ENCODE measurements around the gene MESD.

Gene MESD

DNA sequence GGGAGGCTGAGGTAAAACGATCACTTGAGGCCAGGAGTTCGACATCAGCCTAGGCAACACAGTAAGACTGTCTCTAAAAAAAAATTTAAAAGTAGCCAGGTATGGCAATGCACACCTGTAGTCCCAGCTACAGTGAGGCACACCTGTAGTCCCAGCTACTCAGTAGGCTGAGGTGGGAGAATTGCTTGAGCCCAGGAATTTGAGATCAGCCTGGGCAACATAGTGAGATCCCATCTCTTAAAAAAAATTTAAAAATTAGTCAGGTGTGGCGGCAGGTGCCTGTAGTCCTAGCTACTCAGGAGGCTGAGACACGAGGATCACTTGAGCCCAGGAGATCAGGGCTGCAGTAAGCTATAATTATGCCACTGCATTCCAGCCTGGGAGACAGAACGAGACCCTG is 6.8 kb downstream of the MESD start:
- H3K4me3 ChIP-seq (ENCODE audit: low read length): no peak overlapping the region
- TF ChIP-seq, protein P1, sequence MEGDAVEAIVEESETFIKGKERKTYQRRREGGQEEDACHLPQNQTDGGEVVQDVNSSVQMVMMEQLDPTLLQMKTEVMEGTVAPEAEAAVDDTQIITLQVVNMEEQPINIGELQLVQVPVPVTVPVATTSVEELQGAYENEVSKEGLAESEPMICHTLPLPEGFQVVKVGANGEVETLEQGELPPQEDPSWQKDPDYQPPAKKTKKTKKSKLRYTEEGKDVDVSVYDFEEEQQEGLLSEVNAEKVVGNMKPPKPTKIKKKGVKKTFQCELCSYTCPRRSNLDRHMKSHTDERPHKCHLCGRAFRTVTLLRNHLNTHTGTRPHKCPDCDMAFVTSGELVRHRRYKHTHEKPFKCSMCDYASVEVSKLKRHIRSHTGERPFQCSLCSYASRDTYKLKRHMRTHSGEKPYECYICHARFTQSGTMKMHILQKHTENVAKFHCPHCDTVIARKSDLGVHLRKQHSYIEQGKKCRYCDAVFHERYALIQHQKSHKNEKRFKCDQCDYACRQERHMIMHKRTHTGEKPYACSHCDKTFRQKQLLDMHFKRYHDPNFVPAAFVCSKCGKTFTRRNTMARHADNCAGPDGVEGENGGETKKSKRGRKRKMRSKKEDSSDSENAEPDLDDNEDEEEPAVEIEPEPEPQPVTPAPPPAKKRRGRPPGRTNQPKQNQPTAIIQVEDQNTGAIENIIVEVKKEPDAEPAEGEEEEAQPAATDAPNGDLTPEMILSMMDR (conservative IDR thresholded peaks at IDR 0.05; ENCODE audit: low read length): no peak
- no peak for DNase-seq (ENCODE audit: low read depth)

DNA sequence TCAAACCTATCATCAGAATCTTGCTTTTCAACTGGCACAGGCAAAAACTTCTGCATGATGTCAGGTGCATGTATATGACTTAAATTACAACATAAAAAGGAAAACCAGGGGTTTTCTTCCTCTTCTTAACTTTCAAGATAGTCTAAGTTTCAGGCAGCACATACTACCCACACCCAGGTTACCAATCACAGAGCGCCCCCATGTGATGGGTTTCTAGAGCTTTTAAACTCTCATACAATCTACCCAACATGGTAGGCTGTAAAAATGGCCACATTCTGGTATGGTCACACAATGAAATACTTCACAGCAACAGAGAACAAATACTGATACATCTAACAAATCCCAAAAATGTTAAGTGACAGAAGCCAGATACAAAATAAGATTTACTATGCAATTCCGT is 7.4 kb downstream of the MESD start:
- TF ChIP-seq, protein P1 (conservative IDR thresholded peaks at IDR 0.05; ENCODE audit: low read length): no peak
- no peak for DNase-seq (ENCODE audit: low read depth)
- H3K4me3 ChIP-seq (ENCODE audit: low read length): no peak overlapping the region

DNA sequence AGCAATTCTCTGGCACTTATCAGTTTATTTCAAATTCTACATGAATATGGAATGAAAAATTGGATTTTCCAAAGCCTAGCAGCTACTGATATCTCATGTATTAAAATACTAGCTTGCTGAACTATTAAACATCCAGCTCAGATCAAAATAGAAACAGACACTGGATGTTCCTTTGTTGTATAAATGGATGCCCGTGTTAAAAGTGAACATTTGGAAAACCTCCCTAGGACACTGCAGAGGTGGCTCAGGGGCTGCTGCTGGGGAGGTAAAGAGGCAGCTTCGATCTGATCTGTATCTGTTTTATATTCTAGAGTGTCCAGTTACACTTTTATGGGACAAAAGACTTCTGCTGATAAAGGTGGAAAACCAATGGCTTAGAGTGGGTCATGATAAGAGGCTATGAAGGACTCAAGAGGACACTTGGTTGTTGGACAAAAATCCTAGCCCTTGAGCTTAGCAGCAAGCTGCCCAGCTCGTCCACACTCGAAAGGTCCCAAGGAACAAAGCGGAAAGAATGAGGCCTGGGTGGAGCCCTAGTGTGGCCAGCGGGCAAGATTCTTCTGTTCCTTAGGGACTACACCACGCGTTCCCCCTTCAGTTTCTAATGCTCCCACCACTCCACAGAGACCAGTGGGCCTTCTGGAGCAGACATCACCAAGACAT is 9.9 kb downstream of the MESD start:
- no peak overlapping the region for H3K4me3 ChIP-seq (ENCODE audit: low read length)
- DNase-seq (ENCODE audit: low read depth): no peak
- TF ChIP-seq, protein P1 (conservative IDR thresholded peaks at IDR 0.05; ENCODE audit: low read length): no peak

DNA sequence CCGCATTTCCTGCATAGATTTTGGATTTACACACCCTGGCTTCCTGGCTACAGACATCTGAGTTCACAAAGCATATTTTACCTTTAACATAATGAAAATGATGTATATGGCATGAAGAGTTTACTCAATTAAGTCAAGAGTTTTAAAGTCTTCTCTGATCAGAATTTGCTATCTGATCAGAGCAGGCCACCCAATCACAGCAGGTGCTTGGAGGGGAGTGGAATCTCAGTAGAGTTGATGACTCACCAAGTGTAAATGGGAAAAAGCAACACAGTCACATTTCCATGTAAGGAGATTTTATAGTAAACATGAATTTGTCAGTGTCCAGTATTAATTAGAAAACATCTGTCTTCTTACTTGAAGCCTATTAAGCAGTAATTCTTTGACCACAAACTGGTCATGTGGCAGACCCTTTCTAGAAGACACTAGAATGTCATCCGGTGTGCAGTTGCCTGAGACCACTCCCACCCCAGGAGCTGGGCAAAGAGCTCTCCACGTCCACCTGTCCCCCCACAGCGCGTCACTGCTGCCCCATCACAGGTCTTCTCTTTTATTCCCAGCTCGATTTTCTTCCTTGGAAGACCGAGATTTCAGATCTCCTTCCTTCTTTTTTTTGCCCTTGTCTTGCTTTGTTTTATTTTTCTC is 10.8 kb downstream of the MESD start:
- no peak for DNase-seq (ENCODE audit: low read depth)
- no peak overlapping the region for H3K4me3 ChIP-seq (ENCODE audit: low read length)
- TF ChIP-seq, protein P1 (conservative IDR thresholded peaks at IDR 0.05; ENCODE audit: low read length): no peak

DNA sequence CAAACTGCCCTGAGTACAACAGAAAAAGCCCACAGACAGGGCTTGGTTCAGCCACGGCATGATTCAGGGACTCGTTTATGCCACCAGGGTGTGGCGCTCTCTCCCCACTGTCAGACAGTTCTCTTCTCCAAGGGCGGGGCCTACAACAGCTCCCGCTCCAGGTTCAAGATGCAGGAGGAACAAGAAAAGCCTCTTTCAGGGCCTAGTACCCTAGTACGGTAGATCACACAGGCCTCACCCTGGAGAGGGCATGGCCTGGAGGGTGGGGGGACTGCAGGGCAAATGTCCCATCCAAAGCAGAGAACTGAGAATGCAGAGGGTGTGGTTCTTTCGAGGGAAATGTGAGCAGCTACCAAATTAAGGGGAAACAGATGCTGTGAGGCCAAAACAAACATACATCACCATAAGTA is 12.0 kb downstream of the MESD start:
- peak; percentile 64 for DNase-seq (ENCODE audit: low read depth)
- no peak overlapping the region for H3K4me3 ChIP-seq (ENCODE audit: low read length)
- TF ChIP-seq, protein P1 (conservative IDR thresholded peaks at IDR 0.05; ENCODE audit: low read length): peak; percentile 80

DNA sequence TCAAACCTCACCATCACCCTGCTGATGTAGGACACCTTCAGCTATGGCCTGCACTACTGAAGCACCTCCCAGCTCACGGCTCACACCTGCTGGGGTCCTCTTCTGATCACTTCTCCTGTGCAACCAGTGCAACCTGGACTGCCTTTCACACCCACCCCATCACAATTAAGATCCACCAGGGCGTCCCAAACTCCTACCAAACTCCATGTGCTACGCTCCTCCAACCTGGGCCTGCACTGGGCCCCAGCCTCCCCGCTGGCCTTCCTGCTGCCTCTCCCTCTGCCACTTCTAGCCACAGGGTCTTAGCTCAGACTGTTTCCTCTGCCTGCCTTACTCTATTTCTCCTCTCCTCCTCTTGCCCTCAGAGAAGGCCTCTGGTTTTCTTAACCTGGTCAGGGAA is 12.8 kb downstream of the MESD start:
- DNase-seq (ENCODE audit: low read depth): no peak
- no peak overlapping the region for H3K4me3 ChIP-seq (ENCODE audit: low read length)
- TF ChIP-seq, protein P1 (conservative IDR thresholded peaks at IDR 0.05; ENCODE audit: low read length): no peak

DNA sequence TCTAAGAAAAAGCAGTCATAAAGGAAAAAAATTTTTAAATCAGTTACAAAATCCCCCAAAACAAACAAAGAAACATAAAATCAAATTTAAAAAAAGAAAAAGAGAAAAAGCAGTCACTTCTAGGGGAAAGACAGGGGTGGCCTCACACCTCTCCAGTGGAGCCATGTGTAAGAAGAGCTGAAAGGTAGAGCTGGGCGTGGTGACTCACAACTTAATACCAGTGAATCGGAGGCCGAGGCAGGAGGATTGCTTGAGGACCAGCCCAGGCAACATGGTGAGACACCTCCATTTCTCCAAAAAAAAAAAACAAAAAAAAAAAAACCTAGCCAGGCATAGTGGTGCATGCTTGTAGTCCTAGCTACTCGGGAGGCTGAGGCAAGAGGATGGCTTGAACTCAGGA is 14.7 kb downstream of the MESD start:
- no peak for DNase-seq (ENCODE audit: low read depth)
- TF ChIP-seq, protein P1 (conservative IDR thresholded peaks at IDR 0.05; ENCODE audit: low read length): no peak

More for the DNA sequence above, 14.7 kb downstream of the MESD start:
- H3K4me3 ChIP-seq (ENCODE audit: low read length): no peak overlapping the region

All from AG10803 (cell line).